Fibroblast of pulmonary artery (primary cell): Measurements from ENCODE around the gene RPS6KA3.

Source experiments
- DNase-seq: peaks from one replicate; pipeline ENCODE4 v3.0.0-alpha.2; 2010; ENCODE audit warnings: low read depth
- H3K4me3 ChIP-seq: replicated peaks from 2 replicates; pipeline ENCODE4 v1.5.1; 2011; ENCODE audit warnings: low read depth, mild to moderate bottlenecking, control low read depth, low read length, moderate library complexity
- CTCF ChIP-seq: IDR thresholded peaks from 2 replicates; pipeline ENCODE4 v1.5.1; 2011; ENCODE audit warnings: mild to moderate bottlenecking, control low read depth, low read length, inconsistent platforms; ENCODE audit errors: missing control alignments

RPS6KA3 gene

GRCh38 chrX:20300822-20301221 is 34.1 kb upstream of the RPS6KA3 start:
- no peak for TF ChIP-seq CTCF
- H3K4me3 ChIP-seq, result no peak overlapping the region
- DNase-seq, result no peak

GRCh38 chrX:20294957-20295356 is 28.2 kb upstream of the RPS6KA3 start:
- TF ChIP-seq CTCF, result no peak
- no peak for DNase-seq
- no peak overlapping the region for H3K4me3 ChIP-seq

GRCh38 chrX:20294284-20294683 is 27.6 kb upstream of the RPS6KA3 start:
- no peak for TF ChIP-seq CTCF
- H3K4me3 ChIP-seq, result no peak overlapping the region
- no peak for DNase-seq

GRCh38 chrX:20285511-20285910 is 18.8 kb upstream of the RPS6KA3 start:
- no peak for DNase-seq
- TF ChIP-seq CTCF, result no peak
- no peak overlapping the region for H3K4me3 ChIP-seq

- H3K4me3 ChIP-seq, result no peak overlapping the region
- DNase-seq, result no peak
- no peak for TF ChIP-seq CTCF
Observed at GRCh38 chrX:20284992-20285391, 18.3 kb upstream of the RPS6KA3 start.

GRCh38 chrX:20284444-20284843 is 17.7 kb upstream of the RPS6KA3 start:
- H3K4me3 ChIP-seq, result no peak overlapping the region
- TF ChIP-seq CTCF, result no peak
- DNase-seq, result no peak

- TF ChIP-seq CTCF, result no peak
- no peak overlapping the region for H3K4me3 ChIP-seq
- DNase-seq, result no peak
Observed at GRCh38 chrX:20280938-20281337, 14.2 kb upstream of the RPS6KA3 start.
